ENCODE results near the gene HIVEP1. TPM values are rescaled to one million over a fixed set of nuclear protein-coding genes. Genes with fewer than 3 reads are reported as not detected.

The HIVEP1 gene
- total RNA-seq, 2 donors from 2014 or later: 33.6 to 35.1 TPM

GRCh38 chr6:12094689-12095088, 82.6 kb downstream of the HIVEP1 start:
- Mint-ChIP-seq H3K4me1 (peaks cover 5% of the 10 kb centered on the region), H3K36me3 (ENCODE audit: low read depth) (peaks cover 20% of the 10 kb centered on the region), H3K27me3 (ENCODE audit: insufficient read depth) (no peaks in the 10 kb centered on the region), H3K27ac (no peak overlapping the region), H3K9me3 (no peaks in the 10 kb centered on the region), H3K4me3 (no peak overlapping the region)
- H3K27ac ChIP-seq (ENCODE audit: low read depth, low read length): no peak overlapping the region
- H3K4me3 ChIP-seq (ENCODE audit: low read length): no peak overlapping the region
- WGBS, 2 experiments (ENCODE audit: insufficient coverage in 1 of 2, insufficient read length in 1 of 2): 100% methylated on average over 1 of the region's 1 CpG; no CpG with 5 or more reads in 1 of the 2 experiments
- TF ChIP-seq CTCF (conservative IDR thresholded peaks at IDR 0.05): no peak
- H3K27me3 ChIP-seq (ENCODE audit: control insufficient read depth, insufficient read depth, low read length, poor library complexity, severe bottlenecking): no peaks in the 10 kb centered on the region
- peaks cover 21% of the 10 kb centered on the region for H3K36me3 ChIP-seq (ENCODE audit: control insufficient read depth, insufficient read depth, low read length)
- peaks cover 10% of the 10 kb centered on the region for H3K9me3 ChIP-seq (ENCODE audit: control insufficient read depth, low read length)
- no peak for DNase-seq
- no peak overlapping the region for H3K9ac ChIP-seq (ENCODE audit: extremely low read depth, low read length, poor library complexity, severe bottlenecking)
- H3K4me1 ChIP-seq (ENCODE audit: control insufficient read depth, insufficient read depth, low read length): no peaks in the 10 kb centered on the region

DNA sequence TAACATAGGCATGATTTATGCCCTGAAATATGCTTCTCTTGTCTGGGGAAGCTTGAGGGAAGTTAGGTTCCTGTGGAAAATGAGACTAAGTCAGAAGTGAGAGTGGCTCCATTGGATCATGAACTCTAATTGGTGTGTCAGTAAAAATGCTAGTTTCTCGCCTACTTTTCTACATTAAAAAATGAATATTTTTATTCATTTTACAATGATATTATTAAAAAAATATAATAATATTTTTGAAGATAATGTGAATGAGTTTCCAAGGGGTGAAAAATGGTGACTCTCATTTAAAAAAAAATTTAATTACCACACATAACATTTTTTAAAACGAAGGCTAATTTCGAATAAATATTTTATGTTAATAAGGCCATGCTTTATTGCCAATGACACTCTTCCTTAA, 84.2 kb downstream of the HIVEP1 start:
- Histone ChIP-seq H3K4me1 (ENCODE audit: control insufficient read depth, insufficient read depth, low read length) (no peaks in the 10 kb centered on the region), H3K36me3 (ENCODE audit: control insufficient read depth, insufficient read depth, low read length) (peaks cover 15% of the 10 kb centered on the region), H3K9ac (ENCODE audit: extremely low read depth, low read length, poor library complexity, severe bottlenecking) (no peak overlapping the region), H3K4me3 (ENCODE audit: low read length) (no peak overlapping the region), H3K9me3 (ENCODE audit: control insufficient read depth, low read length) (peaks cover 10% of the 10 kb centered on the region), H3K27me3 (ENCODE audit: control insufficient read depth, insufficient read depth, low read length, poor library complexity, severe bottlenecking) (no peaks in the 10 kb centered on the region), H3K27ac (ENCODE audit: low read depth, low read length) (no peak overlapping the region)
- peaks cover 9% of the 10 kb centered on the region for H3K4me1 Mint-ChIP-seq
- H3K36me3 Mint-ChIP-seq (ENCODE audit: low read depth): peaks cover 12% of the 10 kb centered on the region
- H3K27me3 Mint-ChIP-seq (ENCODE audit: insufficient read depth): no peaks in the 10 kb centered on the region
- no peak for TF ChIP-seq CTCF (conservative IDR thresholded peaks at IDR 0.05)
- no peaks in the 10 kb centered on the region for H3K9me3 Mint-ChIP-seq
- DNase-seq: no peak
- 100% methylated on average over 2 of the region's 3 CpGs; no CpG with 5 or more reads in 1 of the 2 experiments for WGBS, 2 experiments (ENCODE audit: insufficient coverage in 1 of 2, insufficient read length in 1 of 2)
- H3K4me3 Mint-ChIP-seq: no peak overlapping the region
- no peak overlapping the region for H3K27ac Mint-ChIP-seq

DNA sequence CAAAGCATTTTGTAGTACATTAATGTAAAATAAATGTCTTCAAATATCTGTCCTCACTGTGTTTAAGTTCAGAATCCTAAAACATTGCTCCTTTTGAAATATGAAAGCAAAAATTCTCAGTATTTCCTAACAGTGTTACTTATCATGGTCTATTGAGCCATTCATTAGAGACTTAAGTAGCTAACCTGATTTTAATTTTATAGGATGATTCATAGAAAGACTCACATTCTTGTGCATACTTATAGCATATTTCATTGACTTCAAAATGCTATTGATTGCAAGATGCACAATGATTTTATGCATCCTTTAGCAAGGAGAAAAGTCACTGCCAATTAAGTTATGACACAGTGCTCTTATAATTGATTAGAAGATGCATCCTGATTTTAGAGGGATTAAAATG, 85.7 kb downstream of the HIVEP1 start:
- peaks cover 3% of the 10 kb centered on the region for H3K36me3 Mint-ChIP-seq (ENCODE audit: low read depth)
- H3K9me3 Mint-ChIP-seq: no peaks in the 10 kb centered on the region
- no peak overlapping the region for H3K9ac ChIP-seq (ENCODE audit: extremely low read depth, low read length, poor library complexity, severe bottlenecking)
- H3K36me3 ChIP-seq (ENCODE audit: control insufficient read depth, insufficient read depth, low read length): peaks cover under 1% of the 10 kb centered on the region
- no peak overlapping the region for H3K4me3 Mint-ChIP-seq
- no peak overlapping the region for H3K4me3 ChIP-seq (ENCODE audit: low read length)
- DNase-seq: no peak
- no peak overlapping the region for H3K27ac ChIP-seq (ENCODE audit: low read depth, low read length)
- peaks cover 1% of the 10 kb centered on the region for H3K9me3 ChIP-seq (ENCODE audit: control insufficient read depth, low read length)
- no peak for TF ChIP-seq CTCF (conservative IDR thresholded peaks at IDR 0.05)
- no peaks in the 10 kb centered on the region for H3K27me3 ChIP-seq (ENCODE audit: control insufficient read depth, insufficient read depth, low read length, poor library complexity, severe bottlenecking)
- no peaks in the 10 kb centered on the region for H3K4me1 ChIP-seq (ENCODE audit: control insufficient read depth, insufficient read depth, low read length)
- peaks cover 9% of the 10 kb centered on the region for H3K4me1 Mint-ChIP-seq
- no peaks in the 10 kb centered on the region for H3K27me3 Mint-ChIP-seq (ENCODE audit: insufficient read depth)
- no peak overlapping the region for H3K27ac Mint-ChIP-seq

Data from endodermal cell (in vitro differentiated cells).